Cardiac fibroblast (primary cell): Measurements from ENCODE around the gene ABCA7.
A peak's percentile ranks its signal among the peaks of the same experiment; 100 is the strongest.

Experiments used
- DNase-seq, 2 donors: peaks; one replicate each; pipeline versions ENCODE4 v3.0.0 to v3.0.0-alpha.2; 2010; ENCODE audit warnings: low read depth in 2 of 2
- H3K4me3 ChIP-seq, 2 donors: replicated peaks in 1 of 2; 1 replicate in 1 of 2; 2 replicates in 1 of 2; pipeline ENCODE4 v1.5.1; 2011; ENCODE audit warnings: low read depth in 2 of 2, low read length in 2 of 2, mild to moderate bottlenecking in 2 of 2, moderate library complexity in 1 of 2
- CTCF ChIP-seq: IDR thresholded peaks from one replicate; pipeline ENCODE4 v1.5.1; 2011; ENCODE audit warnings: low read depth, mild to moderate bottlenecking, low read length, inconsistent platforms

The ABCA7 gene

GRCh38 chr19:1062387-1063029, 22.6 kb downstream of the ABCA7 start:
- no peak for TF ChIP-seq CTCF
- no peak for DNase-seq
- H3K4me3 ChIP-seq = no peak overlapping the region

- DNase-seq = no peak
- TF ChIP-seq CTCF = no peak
- no peak overlapping the region for H3K4me3 ChIP-seq
Measured at GRCh38 chr19:1063030-1063908, 23.4 kb downstream of the ABCA7 start.

- TF ChIP-seq CTCF = no peak
- no peak for DNase-seq
Measured at GRCh38 chr19:1063909-1064660, 24.2 kb downstream of the ABCA7 start.

GRCh38 chr19:1064661-1065605, 25.0 kb downstream of the ABCA7 start:
- H3K4me3 ChIP-seq = no peak overlapping the region
- TF ChIP-seq CTCF = peak; percentile 59
- DNase-seq = peak; percentile 72 to 74

More at GRCh38 chr19:1063909-1064660, 24.2 kb downstream of the ABCA7 start:
- no peak overlapping the region for H3K4me3 ChIP-seq

- no peak for TF ChIP-seq CTCF
- H3K4me3 ChIP-seq = no peak overlapping the region
- DNase-seq = no peak
Measured at GRCh38 chr19:1065606-1066109, 25.8 kb downstream of the ABCA7 start.
